GM13977 (cell line): ENCODE results near the gene STK35.

Experiments used
- DNase-seq: peaks from one replicate; pipeline ENCODE4 v3.0.0; 2012; ENCODE audit warnings: low spot score
- CTCF ChIP-seq: IDR thresholded peaks from 2 replicates; pipeline ENCODE4 v1.5.1; 2012; ENCODE audit warnings: mild to moderate bottlenecking, control low read depth; ENCODE audit not compliant: insufficient read depth; ENCODE audit errors: extremely low read depth, missing control alignments
- in situ Hi-C: fragments of 300-500 bp; cut with MboI; formaldehyde crosslinking; loops from one replicate; pipeline ENCODE4 v1.12.0; 2022; ENCODE audit warnings: low sequenced_read_pairs, low pct_unique_long_range_greater_than_20kb, mixed read lengths, inconsistent platforms; ENCODE audit not compliant: unreplicated experiment

Gene STK35

DNA sequence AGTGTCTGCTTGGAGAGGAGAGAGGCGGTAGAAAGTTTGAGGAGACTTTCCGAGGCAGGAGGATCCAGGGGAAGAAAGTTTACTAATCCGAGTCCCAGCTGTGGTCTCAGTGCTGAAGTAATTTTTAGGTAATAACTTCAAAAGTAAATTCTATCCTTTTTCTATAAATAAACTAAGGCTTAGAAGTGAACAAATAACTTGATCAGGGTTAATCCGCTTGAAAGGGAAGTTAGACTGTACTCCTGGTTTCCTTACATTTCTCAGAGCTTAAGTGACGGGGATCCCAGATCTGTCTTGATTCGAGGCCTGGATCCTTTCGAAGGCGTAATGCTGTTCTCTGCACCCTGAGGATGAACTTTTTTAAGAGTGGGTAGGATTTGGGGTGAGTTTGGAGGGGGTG lies 2.6 kb downstream of the STK35 start:
- in situ Hi-C loops: no loop called here
- no peak for TF ChIP-seq CTCF
- no peak for DNase-seq

DNA sequence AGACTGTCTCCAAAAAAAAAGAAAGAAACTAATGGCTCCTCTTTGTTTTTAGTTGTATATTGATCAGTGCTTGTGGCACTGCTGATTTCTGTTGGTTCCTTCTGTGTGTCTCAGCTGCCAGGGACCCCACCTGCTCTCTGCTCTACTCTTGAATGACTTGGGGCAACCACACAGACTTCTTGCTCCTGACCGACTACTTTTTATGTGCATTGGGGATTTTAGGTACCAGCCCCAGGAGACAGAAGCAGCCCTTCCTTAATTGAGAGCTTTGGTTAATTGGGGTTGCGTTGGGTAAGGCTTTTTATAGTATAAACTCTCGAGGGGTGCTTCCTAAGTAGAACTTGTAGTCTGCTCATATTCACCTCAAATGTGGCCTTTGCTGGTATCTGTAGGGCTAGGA lies 6.9 kb downstream of the STK35 start:
- DNase-seq: no peak
- in situ Hi-C loops: no loop called here
- TF ChIP-seq CTCF: no peak

GRCh38 chr20:2108987-2109386 lies 7.4 kb downstream of the STK35 start:
- DNase-seq: no peak
- no peak for TF ChIP-seq CTCF
- in situ Hi-C loops: no loop called here

- in situ Hi-C loops: no loop called here
- no peak for DNase-seq
- TF ChIP-seq CTCF: no peak
These were observed 8.0 kb downstream of the STK35 start for GRCh38 chr20:2109425-2110210.

GRCh38 chr20:2112910-2113309 lies 11.3 kb downstream of the STK35 start:
- in situ Hi-C loops: no loop called here
- DNase-seq: no peak
- no peak for TF ChIP-seq CTCF

DNA sequence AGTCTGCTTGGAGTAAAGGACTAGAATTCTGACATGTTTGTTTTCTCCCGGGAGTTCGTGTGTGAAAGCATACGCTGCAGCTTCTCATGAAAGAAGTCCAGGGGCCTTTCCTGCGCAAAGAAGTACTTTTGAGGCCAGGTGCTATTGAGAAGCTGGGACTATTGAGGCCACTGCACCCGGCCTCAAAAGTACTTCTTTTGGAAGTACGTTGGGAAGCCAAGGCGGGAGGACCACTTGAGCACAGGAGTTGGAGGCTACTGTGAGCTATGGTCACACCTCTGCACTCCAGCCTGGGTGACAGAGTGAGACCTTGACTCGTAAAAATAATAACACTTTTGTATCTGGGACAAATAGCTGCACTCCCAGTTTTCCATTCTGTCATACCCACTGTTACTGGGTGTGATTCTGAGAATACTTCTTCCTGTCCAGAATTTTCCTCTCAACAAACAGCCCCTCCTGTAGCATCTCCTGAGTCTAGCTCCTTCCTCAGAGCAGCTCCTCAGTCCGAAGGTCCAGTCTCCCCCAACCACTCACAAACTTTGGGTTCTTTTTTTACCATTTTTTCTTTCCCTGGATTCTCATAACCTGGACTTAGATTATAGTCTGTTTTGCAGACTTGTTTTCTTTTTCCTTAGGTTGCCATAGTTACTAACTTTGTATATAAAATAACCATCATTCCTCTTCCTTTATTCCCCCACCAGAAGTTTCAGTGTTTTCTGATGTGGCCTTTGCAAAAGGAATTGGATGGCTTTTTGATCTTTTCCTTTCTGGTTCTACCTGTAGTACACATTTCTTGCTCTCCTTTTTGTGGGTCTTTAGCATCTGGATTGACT lies 12.7 kb downstream of the STK35 start:
- DNase-seq: no peak
- in situ Hi-C loops: no loop called here
- no peak for TF ChIP-seq CTCF
